Measurements from ENCODE around the gene BPIFB4. TPM values are rescaled to one million over a fixed set of nuclear protein-coding genes. Genes with fewer than 3 reads are reported as not detected.
A peak's percentile ranks its signal among the peaks of the same experiment; 100 is the strongest.

Gene BPIFB4
- total RNA-seq, 1 donor from 2014 or later, result not detected

DNA sequence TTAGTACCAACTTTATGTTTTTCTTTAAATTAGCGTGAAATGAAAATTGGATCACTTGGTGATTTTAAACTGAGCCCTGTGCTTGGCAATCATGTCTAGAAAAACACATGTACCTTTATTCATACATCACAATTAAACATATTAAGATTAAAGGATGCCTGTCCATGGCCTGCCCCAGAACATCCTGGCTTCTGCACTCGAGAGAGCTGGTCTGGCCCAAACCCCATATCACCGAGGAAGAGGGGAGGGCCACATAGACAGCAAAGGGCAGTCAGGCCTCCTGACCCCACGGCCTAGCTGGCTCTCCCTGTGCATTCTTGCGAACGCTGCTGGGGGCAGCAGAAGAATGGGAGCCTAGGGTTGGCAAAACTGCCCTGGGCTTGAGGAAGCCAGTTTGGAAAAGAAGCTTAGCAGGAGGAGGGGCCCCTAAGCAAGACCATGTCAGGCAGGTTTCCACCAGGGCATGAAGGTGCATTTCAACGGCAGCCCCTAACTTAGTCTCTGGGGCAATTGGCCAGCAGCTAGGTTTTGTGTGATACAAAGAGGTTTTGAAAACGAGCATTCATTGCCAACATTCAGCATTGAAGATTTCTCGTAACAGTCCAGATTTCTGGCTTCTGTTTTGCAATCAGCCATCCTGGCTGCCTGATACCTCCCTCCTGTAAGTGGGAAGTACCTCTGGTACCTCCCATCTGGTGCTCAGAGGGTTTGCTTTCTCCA, 17.2 kb upstream of the BPIFB4 start:
- no peak for ATAC-seq

DNA sequence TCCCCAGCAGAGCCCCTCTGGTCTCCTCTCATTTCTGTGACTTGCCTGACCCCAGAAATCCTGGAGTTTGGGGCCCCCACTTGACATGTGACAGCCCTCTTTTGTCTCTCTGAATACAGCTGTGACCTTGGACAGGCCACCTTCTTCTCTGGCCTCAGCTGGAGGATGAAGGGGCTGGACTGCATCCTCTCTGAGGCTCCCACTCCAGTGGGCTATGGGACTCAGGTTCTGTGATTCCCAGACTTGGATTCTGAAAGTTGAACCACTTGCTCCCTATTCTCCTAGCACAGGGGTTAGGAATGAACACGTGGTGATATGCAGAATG, 16.7 kb upstream of the BPIFB4 start:
- ATAC-seq, result no peak

DNA sequence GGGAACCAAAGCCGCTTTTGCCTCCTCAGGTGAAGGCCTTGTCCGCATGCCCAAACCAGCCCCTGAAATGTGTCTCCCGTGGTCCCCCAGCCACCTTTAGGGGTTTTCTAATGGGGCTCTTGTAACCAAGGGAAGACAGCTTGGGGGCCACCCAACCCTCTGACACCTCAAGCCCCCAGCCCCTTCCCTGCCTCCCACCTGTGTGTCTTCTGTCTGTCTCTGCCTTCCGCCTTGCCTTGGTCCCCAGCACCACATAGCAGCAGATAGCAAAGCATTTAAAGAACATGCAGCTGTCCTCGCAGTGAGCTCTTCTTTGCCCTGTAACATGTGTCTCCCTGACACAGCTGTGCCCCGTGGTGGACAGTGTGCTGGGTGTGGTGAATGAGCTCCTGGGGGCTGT, 16.2 kb upstream of the BPIFB4 start:
- no peak for ATAC-seq

DNA sequence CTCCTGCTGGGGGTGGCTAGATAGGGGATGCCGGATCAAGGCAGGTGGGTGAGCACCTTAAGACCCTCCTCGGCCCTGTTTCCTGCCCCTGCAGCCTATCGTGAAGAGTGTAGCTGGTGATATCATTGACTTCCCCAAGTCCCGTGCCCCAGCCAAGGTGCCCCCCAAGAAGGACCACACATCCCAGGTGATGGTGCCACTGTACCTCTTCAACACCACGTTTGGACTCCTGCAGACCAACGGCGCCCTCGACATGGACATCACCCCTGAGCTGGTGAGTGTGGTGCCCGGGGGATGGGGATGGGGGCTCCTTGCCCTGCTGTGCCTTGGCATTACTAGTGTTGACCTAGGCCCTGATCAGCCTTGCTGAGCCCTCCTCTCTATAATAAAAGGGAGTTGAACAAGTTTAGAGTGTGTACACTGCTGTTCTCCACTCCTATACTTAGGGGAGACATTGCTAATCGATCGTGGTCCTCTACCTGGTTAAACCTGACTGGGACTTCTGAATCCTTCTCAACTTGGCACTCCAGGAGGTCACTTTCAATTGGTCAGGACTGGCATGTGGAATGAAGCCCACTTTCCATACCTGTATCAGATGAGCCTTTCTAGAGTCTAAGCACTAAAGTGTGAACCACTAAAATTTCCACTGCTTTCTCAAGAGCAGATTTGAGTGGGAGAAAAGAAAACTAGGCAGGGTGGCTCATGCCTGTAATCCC, 14.7 kb upstream of the BPIFB4 start:
- no peak for ATAC-seq

DNA sequence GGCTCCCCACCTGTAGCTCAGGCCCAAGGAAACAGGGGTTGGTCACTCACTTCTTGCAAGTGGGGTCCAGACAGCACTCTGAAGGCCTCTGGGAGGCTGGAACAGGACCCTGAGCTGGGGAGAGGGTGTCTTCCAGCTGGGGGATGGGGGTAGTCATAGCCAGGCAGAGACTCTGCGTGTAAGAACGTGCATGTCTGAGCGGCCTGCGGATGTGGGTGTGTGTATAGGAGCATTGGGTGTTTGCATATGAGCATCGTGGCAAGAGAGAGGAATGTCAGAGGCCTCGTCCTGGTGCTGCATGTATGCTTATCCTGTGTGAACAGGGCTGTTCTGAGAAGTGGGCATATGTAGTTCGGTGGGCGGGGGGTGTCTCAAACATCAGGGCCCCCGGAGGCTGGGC, 13.7 kb upstream of the BPIFB4 start:
- ATAC-seq, result peak; percentile 30

DNA sequence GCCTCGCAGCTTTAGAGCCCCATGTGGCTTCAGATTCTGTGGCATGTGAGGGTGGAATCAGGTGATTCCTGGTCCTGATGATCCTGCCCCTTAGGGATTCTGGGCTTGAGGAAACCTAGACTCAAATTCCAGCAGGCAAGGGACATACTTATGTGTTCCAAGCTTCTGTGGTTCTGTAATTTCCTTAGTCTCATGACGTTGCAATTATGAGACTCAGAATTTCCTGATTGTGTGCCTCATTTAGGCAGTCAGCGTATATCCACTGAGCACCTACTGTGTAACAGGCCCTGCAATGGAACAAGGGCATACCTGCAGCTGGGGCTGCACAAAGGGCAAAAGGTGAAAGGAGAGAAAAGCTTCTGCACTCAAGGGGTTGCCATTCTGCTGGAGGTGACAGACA, 11.6 kb upstream of the BPIFB4 start:
- ATAC-seq, result no peak

DNA sequence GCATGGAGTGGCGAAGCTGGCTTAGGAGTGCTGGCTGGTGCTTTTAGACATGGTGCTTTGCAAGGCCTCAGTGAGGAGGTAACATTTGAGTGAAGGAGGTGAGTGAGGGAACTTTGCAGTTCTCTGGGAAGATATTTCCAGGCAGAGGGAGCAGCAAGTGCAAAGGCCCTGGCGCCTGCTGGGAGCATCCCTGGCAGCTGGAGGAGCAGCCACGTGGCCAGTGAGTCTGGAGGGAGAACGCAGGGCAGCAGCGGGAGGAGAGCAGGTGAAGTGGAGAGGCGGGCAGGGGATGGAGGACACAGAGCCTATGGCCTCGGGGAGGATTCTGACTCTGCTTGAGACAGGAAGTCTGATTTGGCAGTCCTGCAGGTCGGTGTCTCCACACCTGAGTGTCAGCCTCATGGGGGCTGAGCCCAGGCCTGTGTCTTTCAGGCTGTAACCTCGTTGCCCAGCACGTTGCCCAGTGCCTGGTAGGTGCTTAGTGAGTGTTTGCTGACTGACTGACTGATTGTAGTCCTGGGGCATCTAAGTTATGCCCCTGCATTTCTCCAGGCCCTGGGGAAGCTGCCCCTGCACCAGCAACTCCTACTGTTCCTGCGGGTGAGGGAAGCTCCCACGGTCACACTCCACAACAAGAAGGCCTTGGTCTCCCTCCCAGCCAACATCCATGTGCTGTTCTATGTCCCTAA, 11.0 kb upstream of the BPIFB4 start:
- ATAC-seq, result no peak

DNA sequence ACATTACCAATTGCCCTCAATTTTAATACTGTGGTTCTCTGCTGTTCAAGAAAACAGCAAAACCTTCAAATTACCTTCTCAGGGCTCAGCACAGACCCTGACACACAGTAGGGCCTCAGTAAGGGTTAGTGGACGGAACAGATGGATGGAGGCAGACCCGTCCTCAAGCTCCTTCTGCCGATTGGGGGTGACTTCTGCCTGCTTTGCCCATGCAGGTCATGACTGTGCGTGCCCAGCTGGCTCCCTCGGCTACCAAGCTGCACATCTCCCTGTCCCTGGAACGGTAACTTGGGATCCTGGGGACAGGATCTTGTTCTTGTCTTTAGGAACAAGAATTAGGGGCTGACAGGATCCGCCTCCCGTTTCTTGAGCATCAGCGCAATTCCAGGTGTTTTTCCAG, 9.8 kb upstream of the BPIFB4 start:
- no peak for ATAC-seq

DNA sequence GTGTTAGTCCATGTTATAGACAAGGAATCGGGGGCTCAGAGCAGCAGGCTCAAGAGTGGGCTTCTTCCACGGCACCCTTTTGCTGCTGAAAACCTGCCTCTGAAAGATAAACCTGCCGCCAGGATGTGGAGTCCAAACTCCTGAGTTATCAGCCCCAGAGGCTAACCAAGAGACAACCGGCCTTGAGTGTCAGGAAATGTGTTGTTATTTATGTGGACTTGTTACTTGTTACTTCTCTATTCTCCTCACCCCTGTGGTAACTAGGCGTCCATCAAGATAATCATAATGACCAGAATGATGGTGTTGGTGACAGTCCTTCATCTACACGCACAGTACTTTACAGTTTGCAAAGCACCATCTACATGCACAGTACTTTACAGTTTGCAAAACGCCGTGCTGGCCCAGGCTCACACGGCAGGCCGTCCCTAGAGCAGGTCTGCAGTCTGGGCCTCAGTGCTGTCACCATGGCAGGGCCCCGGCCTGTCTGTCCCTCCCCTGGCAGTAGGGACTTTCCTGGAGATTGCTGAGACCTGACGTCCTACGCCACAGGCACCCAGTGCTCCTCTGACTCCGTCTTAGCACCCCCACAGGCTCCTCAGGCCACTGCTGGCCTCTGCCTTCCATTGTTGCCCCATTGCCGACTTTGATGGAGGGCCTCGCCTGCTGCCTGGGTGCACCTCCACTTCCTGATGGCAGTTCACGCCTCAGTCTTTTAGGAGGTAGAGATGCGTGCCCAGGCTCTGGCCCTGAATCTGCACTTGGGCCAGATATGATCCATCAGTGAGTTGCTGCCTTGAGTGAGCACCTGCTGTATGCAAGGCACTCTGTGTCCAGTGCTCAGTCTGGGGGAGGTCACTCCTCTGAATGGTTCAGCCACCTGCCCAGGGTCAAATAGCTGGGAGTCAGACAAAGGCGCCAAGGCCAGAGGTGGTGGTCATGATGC, 9.1 kb upstream of the BPIFB4 start:
- ATAC-seq, result no peak

DNA sequence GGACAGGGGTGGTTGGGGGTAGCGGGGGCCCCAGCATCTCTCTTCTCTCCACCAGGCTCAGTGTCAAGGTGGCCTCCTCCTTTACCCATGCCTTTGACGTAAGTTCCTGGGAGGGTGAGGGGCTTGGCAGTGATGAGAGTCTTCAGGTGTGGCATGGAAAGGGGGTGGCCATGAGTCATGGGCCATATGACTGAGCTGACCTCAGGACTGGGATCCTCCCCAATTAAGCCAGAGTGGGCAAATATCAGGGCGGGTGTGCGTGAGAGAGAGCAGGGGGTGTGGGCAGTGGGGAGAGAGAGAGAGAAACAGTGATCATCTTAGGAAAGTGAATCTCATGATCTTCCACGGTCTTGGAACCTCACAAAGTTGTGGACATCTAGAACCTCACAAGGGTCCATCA, 8.2 kb upstream of the BPIFB4 start:
- ATAC-seq, result no peak

DNA sequence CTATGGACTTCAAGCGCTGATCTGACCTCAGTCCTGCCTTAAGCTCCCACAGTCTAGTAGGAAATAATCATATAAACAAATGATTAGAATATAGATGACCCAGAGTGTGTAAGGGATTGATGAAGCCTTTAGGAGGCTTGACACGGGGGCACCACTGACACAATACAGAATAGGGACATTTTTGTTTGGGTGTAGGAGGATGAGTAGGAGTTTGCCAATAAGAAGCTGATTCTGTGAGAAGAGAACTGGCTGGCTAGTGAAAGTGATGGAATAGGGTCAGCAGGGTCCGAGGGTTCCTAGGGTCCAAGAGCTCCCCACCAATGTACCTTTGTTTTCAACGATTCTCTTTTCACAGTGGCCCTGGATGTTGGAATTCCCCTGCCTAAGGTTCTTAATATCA, 7.1 kb upstream of the BPIFB4 start:
- no peak for ATAC-seq

DNA sequence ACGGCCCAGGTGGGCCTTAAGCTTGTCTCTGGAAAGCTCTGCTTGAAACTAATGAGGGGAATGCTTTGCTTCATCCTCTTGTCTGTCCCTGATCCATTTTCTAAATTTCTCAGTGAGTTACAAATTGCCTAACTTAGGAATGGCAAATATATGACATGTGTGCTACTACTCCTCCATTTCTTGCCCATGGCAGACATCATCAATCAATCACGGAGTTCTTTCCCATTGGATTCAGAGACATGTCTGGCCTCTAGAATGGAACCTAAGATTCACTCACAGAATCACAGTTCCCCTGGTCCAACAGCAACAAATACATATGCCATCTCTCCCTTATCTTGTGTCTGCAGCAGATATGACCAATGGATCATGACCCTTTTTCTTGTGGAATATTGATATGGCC, 6.6 kb upstream of the BPIFB4 start:
- ATAC-seq, result no peak

DNA sequence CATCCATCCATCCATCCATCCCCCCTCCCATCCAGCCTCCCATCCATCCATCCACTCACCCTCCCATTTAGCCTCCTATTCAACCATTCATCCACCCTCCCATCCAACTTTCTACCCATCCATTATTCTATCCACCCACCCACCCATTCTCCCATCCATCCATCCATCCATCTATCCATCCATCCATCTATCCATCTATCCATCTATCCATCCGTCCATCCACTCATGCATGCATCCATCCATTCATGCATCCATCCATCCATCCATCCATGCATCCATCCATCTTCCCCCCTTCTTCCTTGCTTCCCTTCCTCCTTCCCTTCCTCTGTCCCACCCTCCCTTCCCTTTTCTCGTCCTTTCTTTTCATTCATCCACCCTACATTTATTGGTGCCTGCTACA, 4.8 kb upstream of the BPIFB4 start:
- no peak for ATAC-seq

DNA sequence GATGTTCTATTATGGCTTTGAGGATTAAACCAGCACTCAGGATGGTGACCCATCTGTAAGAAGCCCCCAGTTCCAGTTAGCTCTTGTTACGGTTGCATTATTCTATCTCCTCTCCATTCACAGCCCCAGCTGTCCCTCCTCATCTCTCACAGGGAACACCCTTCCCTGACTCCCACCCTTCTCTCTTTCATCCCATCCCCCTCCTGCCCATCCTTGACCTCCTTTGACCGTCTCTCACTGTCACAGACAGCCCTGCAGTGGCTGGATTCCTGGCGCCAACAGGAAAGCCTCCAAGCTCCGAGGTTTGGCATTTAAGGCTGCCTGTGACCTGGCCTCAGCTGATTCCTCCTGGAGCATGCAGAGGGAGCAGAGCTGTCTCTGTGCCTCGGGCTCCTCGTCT, 4.2 kb upstream of the BPIFB4 start:
- ATAC-seq, result no peak

DNA sequence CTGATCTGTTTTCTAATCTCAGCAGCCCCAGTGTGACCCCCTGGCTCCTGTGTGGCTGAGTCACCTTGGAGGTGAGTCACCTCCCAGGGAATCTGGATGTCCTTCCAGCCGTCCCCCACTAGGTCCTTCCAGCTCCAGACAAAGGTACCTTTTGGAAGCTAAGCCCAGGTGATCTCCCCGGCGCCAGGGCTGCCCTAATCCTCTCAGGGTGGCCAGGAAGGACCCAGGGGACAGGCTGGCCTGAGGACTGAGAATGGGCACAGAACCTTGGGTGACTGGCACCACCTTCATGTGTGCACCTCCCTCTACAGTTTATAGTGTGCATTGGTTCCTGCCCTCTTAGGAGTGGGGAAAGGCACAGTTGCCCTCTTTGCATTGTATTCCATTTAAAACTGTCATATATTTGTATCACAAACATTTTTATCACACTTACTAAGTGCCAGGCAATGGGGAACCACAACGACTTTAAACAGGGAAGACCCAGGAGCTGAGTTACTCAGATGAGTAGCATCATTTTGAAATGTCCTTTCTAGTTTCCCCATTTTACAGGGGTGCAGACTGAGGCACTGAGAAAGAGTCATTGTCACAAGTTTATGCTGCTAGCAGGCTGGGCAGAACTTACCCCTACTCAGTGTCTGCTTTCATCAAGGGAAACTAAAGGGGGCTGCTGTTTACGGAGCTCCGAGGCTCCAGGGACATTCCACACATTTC, 2.6 kb upstream of the BPIFB4 start:
- peak; percentile 28 for ATAC-seq

DNA sequence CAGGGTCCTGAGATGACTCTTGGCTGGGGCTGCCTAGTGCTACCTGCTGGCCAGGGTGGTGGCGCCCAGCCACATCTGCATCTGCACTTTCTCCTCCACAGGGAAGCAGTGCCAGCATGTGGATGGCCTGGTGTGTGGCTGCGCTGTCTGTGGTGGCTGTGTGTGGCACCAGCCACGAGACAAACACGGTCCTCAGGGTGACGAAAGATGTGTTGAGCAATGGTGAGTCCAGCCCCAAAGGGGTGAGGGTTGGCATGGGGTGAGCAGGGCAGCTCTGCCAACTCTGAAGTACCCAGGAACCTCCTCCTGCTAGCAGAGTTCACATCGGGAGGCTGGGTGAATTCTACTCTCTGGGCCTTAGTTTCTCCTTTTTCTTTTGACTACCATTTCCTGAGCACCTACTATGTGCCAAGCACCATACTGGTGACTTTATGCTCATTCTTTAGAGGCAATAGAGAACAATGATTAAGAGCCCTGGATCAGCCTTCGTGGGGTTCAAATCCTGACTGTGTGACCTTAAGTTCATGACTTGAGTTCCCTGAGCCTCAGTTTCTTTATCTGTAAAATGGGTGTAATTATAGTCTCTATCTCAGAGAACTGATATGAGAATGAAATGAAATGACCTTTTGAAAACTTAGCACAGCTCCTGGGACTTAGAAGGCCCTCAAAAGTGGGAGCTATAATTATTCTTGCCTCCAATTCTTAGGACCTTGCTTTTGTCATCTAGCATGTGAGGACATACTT, 2.1 kb downstream of the BPIFB4 start:
- no peak for ATAC-seq

DNA sequence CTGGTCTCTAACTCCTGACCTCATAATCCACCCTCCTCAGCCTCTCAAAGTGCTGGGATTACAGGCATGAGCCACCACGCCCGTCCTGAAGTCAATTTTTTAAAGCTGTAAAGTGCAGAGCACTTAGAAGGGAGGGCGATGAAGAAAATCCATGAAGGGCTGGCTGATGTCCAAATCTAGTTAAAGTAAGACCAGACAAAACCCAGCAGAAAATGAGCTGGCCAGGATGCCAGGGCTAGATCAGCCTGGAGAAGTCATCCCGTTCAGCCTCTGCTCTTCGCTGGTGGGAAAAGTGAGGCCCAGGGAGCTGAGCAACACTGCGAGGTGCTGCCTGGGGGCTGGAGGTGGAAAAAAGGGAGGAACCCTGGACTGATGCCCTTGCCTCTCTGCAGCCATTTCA, 3.1 kb downstream of the BPIFB4 start:
- ATAC-seq, result no peak

DNA sequence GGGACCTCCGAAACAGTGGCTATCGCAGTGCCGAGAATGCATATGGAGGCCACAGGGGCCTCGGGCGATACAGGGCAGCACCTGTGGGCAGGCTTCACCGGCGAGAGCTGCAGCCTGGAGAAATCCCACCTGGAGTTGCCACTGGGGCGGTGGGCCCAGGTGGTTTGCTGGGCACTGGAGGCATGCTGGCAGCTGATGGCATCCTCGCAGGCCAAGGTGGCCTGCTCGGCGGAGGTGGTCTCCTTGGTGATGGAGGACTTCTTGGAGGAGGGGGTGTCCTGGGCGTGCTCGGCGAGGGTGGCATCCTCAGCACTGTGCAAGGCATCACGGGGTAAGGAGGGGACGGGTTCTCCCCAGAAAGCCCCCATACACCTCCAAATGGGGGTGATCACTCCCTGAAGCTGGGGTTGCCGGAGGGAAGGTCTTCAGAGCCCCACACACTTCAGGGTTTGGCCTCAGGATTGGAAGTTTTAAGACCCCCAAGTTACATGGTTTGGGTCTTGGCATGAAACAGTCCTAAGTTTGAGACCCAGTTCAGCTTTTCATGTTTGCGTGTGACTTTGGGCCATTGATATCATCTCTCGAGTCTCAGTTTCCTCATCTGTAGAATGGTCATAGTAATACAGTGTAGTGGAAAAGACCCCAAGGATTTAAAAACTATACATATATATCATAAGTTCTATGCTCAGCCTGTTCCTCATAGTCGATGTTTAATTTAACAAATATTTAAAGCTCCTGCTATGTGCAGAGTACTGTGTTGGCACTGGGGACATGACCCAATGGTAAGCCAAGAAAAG, 4.3 kb downstream of the BPIFB4 start:
- no peak for ATAC-seq

DNA sequence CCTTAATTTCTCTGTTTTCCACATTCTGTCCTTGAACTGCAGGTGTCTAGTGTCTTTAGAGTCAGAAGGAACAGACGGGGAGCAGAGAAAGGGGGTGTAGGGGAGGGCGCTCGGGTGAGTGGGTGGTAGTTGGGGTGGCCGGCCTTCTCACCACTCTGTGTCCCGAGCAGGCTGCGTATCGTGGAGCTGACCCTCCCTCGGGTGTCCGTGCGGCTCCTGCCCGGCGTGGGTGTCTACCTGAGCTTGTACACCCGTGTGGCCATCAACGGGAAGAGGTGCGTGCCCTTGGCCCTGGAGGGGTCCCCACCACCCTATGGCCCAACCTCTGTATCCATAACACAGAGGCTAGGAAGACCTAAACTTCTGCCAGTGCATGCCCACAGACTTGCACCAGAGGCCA, 5.3 kb downstream of the BPIFB4 start:
- no peak for ATAC-seq

DNA sequence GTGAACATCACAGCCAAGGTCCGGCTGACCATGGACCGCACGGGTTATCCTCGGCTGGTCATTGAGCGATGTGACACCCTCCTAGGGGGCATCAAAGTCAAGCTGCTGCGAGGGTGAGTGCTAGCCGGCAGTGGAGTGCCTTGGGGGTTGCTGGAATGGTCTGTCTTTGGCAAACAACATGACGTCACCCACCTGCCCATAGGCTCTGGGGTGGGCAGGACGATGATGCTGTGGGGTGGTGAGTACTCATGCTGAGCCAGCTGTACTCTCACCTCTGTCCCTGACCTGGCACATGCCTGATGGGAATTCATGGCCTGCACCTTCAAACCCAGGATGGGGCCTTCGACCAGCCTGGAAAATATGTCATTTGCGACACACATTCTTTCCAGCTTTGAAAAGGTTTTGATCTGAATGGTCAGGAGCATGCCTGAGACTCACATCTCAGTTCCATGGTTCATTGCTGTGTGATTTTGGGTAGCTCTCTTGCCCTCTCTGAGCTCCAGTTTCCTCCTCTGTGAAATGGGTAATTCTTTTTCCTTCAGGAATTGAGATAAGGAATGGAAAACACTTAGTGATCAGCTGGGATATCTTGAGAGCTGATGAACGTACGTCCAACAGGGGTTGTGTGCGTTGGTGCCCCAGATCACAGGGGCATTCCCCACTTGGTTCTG, 6.7 kb downstream of the BPIFB4 start:
- ATAC-seq, result peak; percentile 10
